ENCODE measurements around the gene GOT2.

DNA sequence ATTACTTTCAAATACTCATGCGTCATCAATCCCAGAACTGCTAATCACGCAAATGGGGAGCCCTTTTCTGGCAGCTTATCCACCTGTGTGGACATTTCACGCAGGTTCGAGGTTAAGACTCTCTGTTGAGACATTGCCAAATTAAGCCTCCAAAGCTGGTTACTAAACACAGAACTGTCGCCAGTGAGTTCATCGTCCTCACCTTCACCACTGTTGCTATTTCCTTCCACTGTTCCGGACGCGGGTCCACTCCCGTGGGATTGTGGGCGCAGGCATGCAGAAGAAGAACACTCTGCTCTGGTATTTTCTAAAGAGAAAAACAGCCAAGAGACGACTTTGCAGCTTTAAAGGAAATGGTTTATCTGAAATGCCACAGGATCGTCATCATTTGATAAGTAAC lies 16.1 kb downstream of the GOT2 start:
- TF ChIP-seq CTCF (IDR thresholded peaks at IDR 0.05; ENCODE audit: poor library complexity) = no peak
- TF ChIP-seq EZH2phosphoT487 (IDR thresholded peaks at IDR 0.05; ENCODE audit: low read depth, severe bottlenecking, unreplicated experiment) = no peak
